A673 (cell line): ENCODE data around the gene CALN1.

Source experiments
- CTCF ChIP-seq: fragments of 300-800, 200-600 bp; sonication (generic); conservative IDR thresholded peaks from 2 replicates; pipeline ENCODE4 v1.5.1; 2017; ENCODE audit warnings: low read depth, mild to moderate bottlenecking, antibody characterized with exemption, low read length, moderate library complexity, mixed read lengths
- EZH2 ChIP-seq: fragments of 200-600 bp; sonication (generic); IDR thresholded peaks from 2 replicates; pipeline ENCODE4 v1.6.1; 2017; ENCODE audit warnings: borderline replicate concordance, low read depth, mild to moderate bottlenecking, mixed read lengths, antibody characterized with exemption, low read length; ENCODE audit not compliant: poor library complexity, severe bottlenecking

GRCh38 chr7:72278550-72278949 lies 133.6 kb downstream of the CALN1 start:
- no peak for TF ChIP-seq CTCF
- no peak for TF ChIP-seq EZH2
